SJCRH30 (cell line): ENCODE measurements around the gene ABCA8. TPM values are rescaled to one million over a fixed set of nuclear protein-coding genes. Genes with fewer than 3 reads are reported as not detected.
"Not testable (repeated sequence)": the region's sequence is repeated elsewhere in the genome, so short reads cannot be mapped to it uniquely, and the experiment has no call there.

Experiments used
- DNase-seq, 2 experiments: peaks; one replicate each; pipeline ENCODE4 v3.0.0-alpha.2; 2015 to 2020
- H3K27ac ChIP-seq: fragments of 250-450 bp; sonication (Bioruptor Pico); 2 replicates; pipeline ENCODE4 v1.5.1; 2020; ENCODE audit warnings: mild to moderate bottlenecking, moderate library complexity
- H3K27me3 ChIP-seq: fragments of 250-450 bp; sonication (Bioruptor Pico); 2 replicates; pipeline ENCODE4 v1.5.1; 2020; ENCODE audit warnings: mild to moderate bottlenecking, moderate library complexity
- H3K36me3 ChIP-seq: fragments of 250-450 bp; sonication (Bioruptor Pico); 2 replicates; pipeline ENCODE4 v1.5.1; 2020; ENCODE audit warnings: mild to moderate bottlenecking, moderate library complexity
- H3K4me1 ChIP-seq: fragments of 250-450 bp; sonication (Bioruptor Pico); 2 replicates; pipeline ENCODE4 v1.5.1; 2020; ENCODE audit warnings: mild to moderate bottlenecking, moderate library complexity
- H3K4me3 ChIP-seq: fragments of 250-450 bp; sonication (Bioruptor Pico); 2 replicates; pipeline ENCODE4 v1.5.1; 2020; ENCODE audit warnings: mild to moderate bottlenecking, moderate library complexity
- H3K9me3 ChIP-seq: fragments of 250-450 bp; sonication (Bioruptor Pico); replicated peaks from 2 replicates; pipeline ENCODE4 v1.5.1; 2020; ENCODE audit warnings: mild to moderate bottlenecking, moderate library complexity
- total RNA-seq: library from RNA; depleted of rRNA; stranded (reverse); fragments of >200 nt; shearing (Covaris generic); gene quantifications from 2 replicates; pipeline ENCODE4 v1.2.3, GENCODE V29; 2014

The ABCA8 gene
- total RNA-seq, 1 experiment from 2014 or later, result not detected

- H3K27me3 ChIP-seq, result no peaks in the 10 kb centered on the region
- no peak overlapping the region for H3K27ac ChIP-seq
- no peaks in the 10 kb centered on the region for H3K9me3 ChIP-seq
- no peak for DNase-seq
- no peaks in the 10 kb centered on the region for H3K4me1 ChIP-seq
- H3K4me3 ChIP-seq, result no peak overlapping the region
- no peaks in the 10 kb centered on the region for H3K36me3 ChIP-seq
These were observed 1.7 kb downstream of the ABCA8 start for GRCh38 chr17:68953340-68953997.

- H3K4me3 ChIP-seq, result no peak overlapping the region
- H3K36me3 ChIP-seq, result no peaks in the 10 kb centered on the region
- H3K9me3 ChIP-seq, result no peaks in the 10 kb centered on the region
- H3K27me3 ChIP-seq, result no peaks in the 10 kb centered on the region
- H3K4me1 ChIP-seq, result no peaks in the 10 kb centered on the region
- DNase-seq, result no peak
- no peak overlapping the region for H3K27ac ChIP-seq
These were observed 4.5 kb downstream of the ABCA8 start for GRCh38 chr17:68950725-68951124.

GRCh38 chr17:68947868-68948267 is 7.3 kb downstream of the ABCA8 start:
- H3K36me3 ChIP-seq, DNase-seq, H3K4me1 ChIP-seq, H3K9me3 ChIP-seq, H3K27ac ChIP-seq, H3K4me3 ChIP-seq, H3K27me3 ChIP-seq: not testable (repeated sequence)

GRCh38 chr17:68944435-68945035 is 10.7 kb downstream of the ABCA8 start:
- no peak overlapping the region for H3K4me3 ChIP-seq
- no peaks in the 10 kb centered on the region for H3K36me3 ChIP-seq
- no peak for DNase-seq
- H3K4me1 ChIP-seq, result no peaks in the 10 kb centered on the region
- no peaks in the 10 kb centered on the region for H3K27me3 ChIP-seq
- H3K9me3 ChIP-seq, result no peaks in the 10 kb centered on the region
- H3K27ac ChIP-seq, result no peak overlapping the region

- not testable (repeated sequence) for H3K4me1 ChIP-seq, H3K27ac ChIP-seq, DNase-seq, H3K4me3 ChIP-seq, H3K36me3 ChIP-seq, H3K9me3 ChIP-seq, H3K27me3 ChIP-seq
These were observed 11.4 kb downstream of the ABCA8 start for GRCh38 chr17:68943812-68944182.

- no peaks in the 10 kb centered on the region for H3K36me3 ChIP-seq
- no peak for DNase-seq
- H3K27ac ChIP-seq, result no peak overlapping the region
- no peak overlapping the region for H3K4me3 ChIP-seq
- no peaks in the 10 kb centered on the region for H3K27me3 ChIP-seq
- no peaks in the 10 kb centered on the region for H3K4me1 ChIP-seq
- H3K9me3 ChIP-seq, result no peaks in the 10 kb centered on the region
These were observed 11.9 kb downstream of the ABCA8 start for GRCh38 chr17:68943123-68943811.

- H3K4me1 ChIP-seq, result no peaks in the 10 kb centered on the region
- no peaks in the 10 kb centered on the region for H3K27me3 ChIP-seq
- H3K27ac ChIP-seq, result no peak overlapping the region
- no peaks in the 10 kb centered on the region for H3K9me3 ChIP-seq
- H3K4me3 ChIP-seq, result no peak overlapping the region
- DNase-seq, result no peak
- H3K36me3 ChIP-seq, result no peaks in the 10 kb centered on the region
These were observed 12.8 kb downstream of the ABCA8 start for GRCh38 chr17:68942389-68942788.

GRCh38 chr17:68941761-68942160 is 13.4 kb downstream of the ABCA8 start:
- no peaks in the 10 kb centered on the region for H3K9me3 ChIP-seq

GRCh38 chr17:68939195-68939594 is 16.0 kb downstream of the ABCA8 start:
- no peaks in the 10 kb centered on the region for H3K4me1 ChIP-seq
- H3K27ac ChIP-seq, result no peak overlapping the region
- H3K4me3 ChIP-seq, result no peak overlapping the region
- no peaks in the 10 kb centered on the region for H3K27me3 ChIP-seq
- no peak for DNase-seq
- H3K9me3 ChIP-seq, result no peaks in the 10 kb centered on the region
- no peaks in the 10 kb centered on the region for H3K36me3 ChIP-seq

More at GRCh38 chr17:68941761-68942160, 13.4 kb downstream of the ABCA8 start:
- Histone ChIP-seq H3K36me3 (no peaks in the 10 kb centered on the region), H3K27ac (no peak overlapping the region), H3K27me3 (no peaks in the 10 kb centered on the region), H3K4me3 (no peak overlapping the region), H3K4me1 (no peaks in the 10 kb centered on the region)
- no peak for DNase-seq

- H3K27me3 ChIP-seq, result no peaks in the 10 kb centered on the region
- no peaks in the 10 kb centered on the region for H3K9me3 ChIP-seq
- DNase-seq, result no peak
- H3K4me1 ChIP-seq, result no peaks in the 10 kb centered on the region
- no peaks in the 10 kb centered on the region for H3K36me3 ChIP-seq
- H3K4me3 ChIP-seq, result no peak overlapping the region
- H3K27ac ChIP-seq, result no peak overlapping the region
These were observed 17.2 kb downstream of the ABCA8 start for GRCh38 chr17:68937890-68938514.

- no peaks in the 10 kb centered on the region for H3K9me3 ChIP-seq
- no peaks in the 10 kb centered on the region for H3K27me3 ChIP-seq
- H3K27ac ChIP-seq, result no peak overlapping the region
- no peaks in the 10 kb centered on the region for H3K4me1 ChIP-seq
- H3K4me3 ChIP-seq, result no peak overlapping the region
- no peaks in the 10 kb centered on the region for H3K36me3 ChIP-seq
- no peak for DNase-seq
These were observed 27.7 kb downstream of the ABCA8 start for GRCh38 chr17:68927516-68927915.

- no peak overlapping the region for H3K4me3 ChIP-seq
- H3K36me3 ChIP-seq, result no peaks in the 10 kb centered on the region
- no peak overlapping the region for H3K27ac ChIP-seq
- no peak for DNase-seq
- H3K9me3 ChIP-seq, result no peaks in the 10 kb centered on the region
- no peaks in the 10 kb centered on the region for H3K4me1 ChIP-seq
- no peaks in the 10 kb centered on the region for H3K27me3 ChIP-seq
These were observed 30.1 kb downstream of the ABCA8 start for GRCh38 chr17:68924793-68925720.

- Histone ChIP-seq H3K27me3 (no peaks in the 10 kb centered on the region), H3K36me3 (no peaks in the 10 kb centered on the region), H3K4me3 (no peak overlapping the region), H3K9me3 (no peaks in the 10 kb centered on the region), H3K27ac (no peak overlapping the region), H3K4me1 (no peaks in the 10 kb centered on the region)
- no peak for DNase-seq
These were observed 44.3 kb downstream of the ABCA8 start for GRCh38 chr17:68910789-68911431.

- no peaks in the 10 kb centered on the region; the same call in 1 of the 2 replicates for H3K27me3 ChIP-seq
- H3K4me3 ChIP-seq, result no peak overlapping the region
- DNase-seq, result no peak
- H3K27ac ChIP-seq, result no peak overlapping the region
- no peaks in the 10 kb centered on the region for H3K36me3 ChIP-seq
- H3K4me1 ChIP-seq, result no peaks in the 10 kb centered on the region
- no peaks in the 10 kb centered on the region for H3K9me3 ChIP-seq
These were observed 44.9 kb downstream of the ABCA8 start for GRCh38 chr17:68910251-68910705.
